Activated CD4-positive, alpha-beta T cell treated with anti-CD3 and anti-CD28 coated beads for 36 hours (primary cell): Measurements from ENCODE around the gene LCNL1. TPM values are rescaled to one million over a fixed set of nuclear protein-coding genes. Genes with fewer than 3 reads are reported as not detected.
A peak's percentile ranks its signal among the peaks of the same experiment; 100 is the strongest.

Experiments used
- ATAC-seq: fragments of 200-7000 bp; cut with Tn5 transposase; one replicate; pipeline ENCODE4 v1.10.0; 2021; ENCODE audit warnings: mild to moderate bottlenecking, moderate library complexity
- CTCF ChIA-PET: fragments of 350-600 bp; sonication (Branson Sonifier 250); formaldehyde crosslinking; loops from one replicate; lab custom pipeline; 2021; ENCODE audit warnings: antibody characterized with exemption; lab: Charles Lee
- POLR2A ChIA-PET: fragments of 350-600 bp; sonication (Branson Sonifier 250); formaldehyde crosslinking; loops from one replicate; lab custom pipeline; 2021; ENCODE audit warnings: antibody characterized with exemption, inconsistent platforms; lab: Charles Lee
- DNase-seq: peaks from one replicate; pipeline ENCODE4 v3.0.0-alpha.2; 2020
- H3K27ac Mint-ChIP-seq: one replicate; pipeline ENCODE4 v1.8.0; 2021; ENCODE audit warnings: mixed read lengths
- H3K27me3 Mint-ChIP-seq: one replicate; pipeline ENCODE4 v1.8.0; 2021; ENCODE audit warnings: mixed read lengths
- H3K36me3 Mint-ChIP-seq: one replicate; pipeline ENCODE4 v1.8.0; 2021; ENCODE audit warnings: low read depth, mixed read lengths
- H3K4me1 Mint-ChIP-seq: one replicate; pipeline ENCODE4 v1.8.0; 2021; ENCODE audit warnings: mixed read lengths
- H3K4me3 Mint-ChIP-seq: one replicate; pipeline ENCODE4 v1.8.0; 2021; ENCODE audit warnings: mild to moderate bottlenecking, moderate library complexity, mixed read lengths
- H3K9me3 Mint-ChIP-seq: one replicate; pipeline ENCODE4 v1.8.0; 2021; ENCODE audit warnings: low read depth, mixed read lengths
- intact Hi-C, 2 experiments: fragments of 100-400 bp; cut with DNase I in 1 of 2; cut with micrococcal nuclease in 1 of 2; formaldehyde crosslinking; loops; one replicate each; pipeline versions ENCODE4 v1.14.2 to v1.15.1; 2022 to 2024; cut with DNase I, micrococcal nuclease
- total RNA-seq, 2 experiments: library from RNA; stranded (reverse); gene quantifications; one replicate each; pipeline ENCODE4 v1.2.3, GENCODE V29; 2021

The LCNL1 gene
- total RNA-seq, 2 experiments from 2014 or later = not detected

DNA sequence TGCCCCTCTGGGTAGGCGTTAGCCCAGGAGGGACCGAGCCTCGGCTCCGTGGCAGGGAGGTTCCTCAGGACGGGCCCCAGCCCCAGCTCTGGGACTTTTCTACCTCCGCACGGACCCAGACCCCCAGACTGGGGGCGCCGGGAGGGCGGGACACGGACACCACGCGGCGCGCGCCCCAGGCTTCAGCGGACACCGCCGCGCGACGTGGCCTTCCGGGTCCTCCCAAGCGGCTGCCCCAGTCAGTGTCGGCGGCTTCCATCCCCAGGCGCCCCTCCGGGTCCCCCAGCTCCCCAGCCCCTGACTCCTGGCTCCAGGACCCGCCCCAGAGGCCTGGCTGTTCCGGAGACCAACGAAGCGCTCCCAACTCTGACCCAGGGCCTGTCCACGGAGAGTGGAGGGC is 3.1 kb downstream of the LCNL1 start:
- intact Hi-C loops = no loop called here
- DNase-seq = no peak
- Mint-ChIP-seq H3K9me3 (no peaks in the 10 kb centered on the region), H3K27ac (no peak overlapping the region), H3K4me3 (no peak overlapping the region), H3K27me3 (peaks cover 13% of the 10 kb centered on the region), H3K36me3 (no peaks in the 10 kb centered on the region), H3K4me1 (no peaks in the 10 kb centered on the region)
- ATAC-seq = no peak
- POLR2A ChIA-PET = no interaction called here
- CTCF ChIA-PET = no interaction called here

DNA sequence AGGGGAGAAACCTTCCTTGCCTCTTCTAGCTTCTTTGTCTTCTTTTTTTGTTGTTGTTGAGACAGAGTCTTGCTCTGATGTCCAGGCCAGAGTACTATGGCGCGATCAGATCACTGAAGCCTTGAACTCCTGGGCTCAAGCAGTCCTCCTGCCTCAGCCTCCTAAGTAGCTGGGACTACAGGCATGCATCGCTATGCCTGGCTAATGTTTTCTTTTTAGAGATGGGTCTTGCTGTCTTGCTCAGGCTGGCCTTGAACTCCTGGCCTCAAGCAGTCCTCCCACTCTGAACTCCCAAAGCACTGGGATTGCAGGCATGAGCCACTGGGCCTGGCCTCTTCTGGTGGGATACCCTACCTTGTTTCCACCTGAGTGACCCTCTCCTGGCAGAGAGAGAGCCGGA is 6.1 kb downstream of the LCNL1 start:
- intact Hi-C loops = no loop called here
- Mint-ChIP-seq H3K9me3 (no peaks in the 10 kb centered on the region), H3K4me3 (no peak overlapping the region), H3K36me3 (peaks cover 7% of the 10 kb centered on the region), H3K27ac (no peak overlapping the region), H3K27me3 (peaks cover 10% of the 10 kb centered on the region), H3K4me1 (peaks cover 11% of the 10 kb centered on the region)
- CTCF ChIA-PET = interaction anchor here (1.1 kb wide), 1 partner anchor 173 kb away, joined by 3 read pairs; no protein-coding TSS in a partner anchor
- DNase-seq = no peak
- POLR2A ChIA-PET = no interaction called here
- no peak for ATAC-seq

DNA sequence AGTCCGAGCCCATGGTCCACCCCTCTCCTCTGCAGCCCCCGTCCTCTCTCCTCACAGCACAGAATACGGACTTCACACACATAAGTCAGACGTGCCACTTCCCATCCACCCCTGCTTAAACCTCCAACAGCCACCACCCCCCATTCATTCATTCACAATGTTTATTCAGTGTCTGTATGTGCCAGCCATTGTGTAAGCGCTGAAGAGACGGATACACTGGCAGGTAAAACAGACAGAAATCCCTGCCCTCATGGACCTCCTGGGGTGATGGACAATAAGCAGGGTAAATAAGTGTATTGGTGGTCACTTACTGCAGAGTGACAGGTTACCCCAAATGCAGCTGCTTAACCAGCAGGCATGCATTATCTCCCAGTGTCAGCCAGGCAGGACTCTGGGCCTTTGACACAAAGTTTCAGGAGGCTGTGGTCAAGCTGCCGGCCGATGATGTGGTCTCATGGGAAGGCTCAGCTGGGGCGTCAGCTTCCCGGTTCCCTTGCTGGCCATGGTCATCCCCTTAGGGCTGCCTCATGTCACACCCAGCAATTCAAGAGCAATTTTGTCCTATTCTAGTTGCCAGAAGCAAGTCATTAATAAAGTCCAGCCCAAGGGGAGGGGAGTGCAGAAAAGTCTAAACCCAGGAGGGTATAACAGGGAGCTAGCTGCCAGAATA is 7.6 kb downstream of the LCNL1 start:
- ATAC-seq (no peak), DNase-seq (no peak)
- Mint-ChIP-seq H3K4me1 (peaks cover 13% of the 10 kb centered on the region), H3K27ac (no peak overlapping the region), H3K9me3 (no peaks in the 10 kb centered on the region), H3K27me3 (peaks cover 8% of the 10 kb centered on the region), H3K36me3 (peaks cover 10% of the 10 kb centered on the region), H3K4me3 (peak overlapping the region; percentile 1)
- ChIA-PET POLR2A (interaction anchor here (0.5 kb wide), 2 partner anchors 9 to 509 kb away, joined by 3 read pairs; no protein-coding TSS in a partner anchor), CTCF (interaction anchor here (3.2 kb wide), 1 partner anchor 12 kb away, joined by 15 read pairs; no protein-coding TSS in a partner anchor)
- intact Hi-C loops = loop anchor here in 1 of 2 experiments (5.0 kb wide), 1 partner anchor 38 kb away; the partner anchor contains the start of gene LCN12

DNA sequence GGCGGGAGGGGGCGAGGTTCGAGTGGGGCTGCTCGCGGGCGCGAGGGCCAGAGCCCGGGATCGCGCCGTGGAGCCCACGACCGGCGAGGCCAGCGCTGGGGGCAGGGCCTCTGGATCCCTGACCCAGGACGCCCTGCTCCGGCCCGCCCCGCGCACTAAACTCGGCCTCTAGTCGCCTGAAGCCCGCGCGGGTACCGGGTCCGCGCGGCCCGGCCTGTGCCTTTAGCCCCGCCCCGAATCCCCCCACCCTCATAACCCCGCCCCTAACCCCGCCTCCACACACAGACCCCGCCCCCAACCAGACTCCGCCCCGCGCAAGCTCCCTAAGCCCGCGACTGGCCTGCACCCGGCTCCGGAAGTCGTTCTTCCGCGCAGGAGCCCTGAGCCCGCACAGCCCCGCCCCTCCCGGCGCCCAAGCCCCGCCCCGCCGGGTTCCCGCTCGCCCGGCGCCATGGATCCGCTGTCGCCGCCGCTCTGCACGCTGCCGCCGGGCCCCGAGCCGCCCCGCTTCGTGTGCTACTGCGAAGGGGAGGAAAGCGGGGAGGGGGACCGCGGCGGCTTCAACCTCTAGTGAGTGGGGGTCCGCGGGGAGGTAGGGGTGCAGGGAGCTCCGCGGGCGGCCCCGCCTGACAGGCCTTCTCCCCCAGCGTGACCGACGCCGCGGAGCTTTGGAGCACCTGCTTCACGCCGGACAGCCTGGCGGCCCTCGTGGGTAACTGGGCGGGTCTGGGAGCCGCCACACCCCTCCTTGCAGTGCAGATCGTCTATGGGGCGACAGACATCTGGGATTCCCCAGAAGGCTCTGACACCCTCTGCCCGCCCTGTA is 9.4 kb downstream of the LCNL1 start, which contains the start of gene PAXX:
PAXX (plus strand) TSS at position 430 of the 826 bp plus-strand sequence; CDS start at position 452, 22 bp downstream.
- ATAC-seq (peak; percentile 95), DNase-seq (peak; percentile 98)
- H3K9me3 Mint-ChIP-seq = no peaks in the 10 kb centered on the region
- intact Hi-C loops = loop anchor here (1.0 to 5.0 kb wide), 18 partner anchors 14 to 747 kb away; partner anchors contain the start of genes TMEM141 (in 2 of the 2), DNLZ (in 1 of the 2), EDF1 (in 1 of the 2) and FBXW5 (in 1 of the 2)
- H3K4me3 Mint-ChIP-seq = peak within 1 kb of the TSS; percentile 81
- H3K27me3 Mint-ChIP-seq = peaks cover 4% of the 10 kb centered on the region
- peak within 1 kb of the TSS; percentile 70 for H3K27ac Mint-ChIP-seq
- POLR2A ChIA-PET = interaction anchor here (0.7 to 1.1 kb wide), 6 partner anchors 14 to 459 kb away, joined by 3 to 5 read pairs (median 3); partner anchors contain the start of gene MAN1B1
- CTCF ChIA-PET = interaction anchor here (0.6 to 3.2 kb wide), 7 partner anchors 14 to 150 kb away, joined by 3 to 15 read pairs (median 10); partner anchors contain the start of gene AJM1
- H3K4me1 Mint-ChIP-seq = peaks cover 22% of the 10 kb centered on the region
- H3K36me3 Mint-ChIP-seq = peaks cover 10% of the 10 kb centered on the region

DNA sequence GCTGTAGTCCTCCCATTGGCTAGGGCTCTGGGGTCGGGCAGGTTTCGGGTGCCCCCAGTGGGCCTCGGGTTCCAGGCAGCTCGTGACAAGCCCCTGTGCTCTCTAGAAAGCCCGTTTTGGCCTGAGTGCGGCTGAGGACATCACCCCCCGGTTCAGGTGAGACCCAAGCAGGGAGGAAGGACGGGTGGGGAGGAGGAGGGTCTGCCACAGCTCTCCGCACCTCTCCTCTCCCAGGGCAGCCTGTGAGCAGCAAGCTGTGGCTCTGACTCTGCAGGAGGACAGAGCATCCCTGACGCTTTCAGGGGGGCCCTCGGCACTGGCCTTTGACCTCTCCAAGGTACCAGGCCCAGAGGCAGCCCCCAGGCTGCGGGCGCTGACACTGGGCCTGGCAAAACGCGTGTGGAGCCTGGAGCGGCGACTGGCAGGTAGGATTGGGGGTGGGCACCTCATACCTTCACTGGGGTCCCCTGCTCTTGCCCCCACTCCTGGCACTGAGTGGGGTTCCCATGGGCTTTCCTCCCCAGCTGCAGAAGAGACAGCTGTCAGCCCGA is 10.1 kb downstream of the LCNL1 start:
- Mint-ChIP-seq H3K27me3 (peaks cover 6% of the 10 kb centered on the region), H3K36me3 (peaks cover 10% of the 10 kb centered on the region), H3K4me3 (peak overlapping the region; percentile 81), H3K9me3 (no peaks in the 10 kb centered on the region), H3K4me1 (peaks cover 26% of the 10 kb centered on the region), H3K27ac (peak overlapping the region; percentile 65)
- POLR2A ChIA-PET = interaction anchor here (0.7 to 1.0 kb wide), 2 partner anchors 94 to 120 kb away, joined by 3 to 5 read pairs; partner anchors contain the start of gene MAN1B1
- intact Hi-C loops = loop anchor here (1.0 to 5.0 kb wide), 18 partner anchors 15 to 748 kb away; partner anchors contain the start of genes TMEM141 (in 2 of the 2), DNLZ (in 1 of the 2), EDF1 (in 1 of the 2) and FBXW5 (in 1 of the 2)
- ATAC-seq (no peak), DNase-seq (no peak)
- CTCF ChIA-PET = interaction anchor here (0.6 to 3.2 kb wide), 11 partner anchors 14 to 202 kb away, joined by 3 to 15 read pairs (median 4); partner anchors contain the start of genes AJM1 and TMEM141

DNA sequence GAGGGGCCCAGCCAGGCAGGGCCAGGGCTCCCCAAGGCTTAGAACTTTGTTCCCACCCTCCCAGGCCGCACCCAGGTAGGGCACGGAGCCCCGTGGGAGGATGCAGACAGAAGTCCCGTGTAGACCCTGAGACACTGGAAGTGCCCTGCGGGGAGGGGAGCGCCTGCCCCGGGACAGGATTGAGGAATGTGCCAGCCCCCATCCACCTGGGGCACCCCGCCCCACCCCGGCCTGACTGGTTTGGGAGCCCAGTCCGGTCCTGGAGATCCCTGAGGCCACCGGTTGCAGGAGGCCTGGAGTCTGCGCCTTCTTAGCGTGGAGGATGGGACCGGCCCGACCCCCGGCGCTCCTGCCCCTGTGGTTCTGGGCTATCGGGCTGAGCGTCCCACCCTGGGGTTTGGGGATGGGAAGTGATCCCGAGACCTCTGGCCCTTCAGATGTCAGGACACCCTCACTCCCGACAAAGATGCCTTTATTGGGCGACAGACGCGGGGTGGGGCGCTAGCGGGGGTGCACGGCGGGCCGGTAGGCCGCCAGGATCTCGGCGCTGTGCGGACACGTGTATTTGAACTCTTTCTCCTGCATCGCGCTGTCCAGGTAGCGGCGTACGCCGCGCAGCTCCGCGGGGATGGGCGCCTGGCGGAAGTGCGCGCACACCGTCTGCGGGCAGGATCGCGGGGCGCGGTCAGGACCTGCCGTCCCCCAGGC is 11.5 kb downstream of the LCNL1 start:
- Mint-ChIP-seq H3K9me3 (no peaks in the 10 kb centered on the region), H3K36me3 (peaks cover 10% of the 10 kb centered on the region), H3K27me3 (peaks cover 6% of the 10 kb centered on the region), H3K4me1 (peaks cover 29% of the 10 kb centered on the region), H3K4me3 (no peak overlapping the region), H3K27ac (no peak overlapping the region)
- ChIA-PET POLR2A (interaction anchor here (0.6 kb wide), 1 partner anchor 30 kb away, joined by 3 read pairs; no protein-coding TSS in a partner anchor), CTCF (interaction anchor here (0.8 to 1.3 kb wide), 2 partner anchors 15 to 29 kb away, joined by 3 to 4 read pairs; no protein-coding TSS in a partner anchor)
- ATAC-seq = no peak
- DNase-seq = no peak
- intact Hi-C loops = loop anchor here in 1 of 2 experiments (5.0 kb wide), 1 partner anchor 42 kb away; the partner anchor contains the start of gene LCN12

DNA sequence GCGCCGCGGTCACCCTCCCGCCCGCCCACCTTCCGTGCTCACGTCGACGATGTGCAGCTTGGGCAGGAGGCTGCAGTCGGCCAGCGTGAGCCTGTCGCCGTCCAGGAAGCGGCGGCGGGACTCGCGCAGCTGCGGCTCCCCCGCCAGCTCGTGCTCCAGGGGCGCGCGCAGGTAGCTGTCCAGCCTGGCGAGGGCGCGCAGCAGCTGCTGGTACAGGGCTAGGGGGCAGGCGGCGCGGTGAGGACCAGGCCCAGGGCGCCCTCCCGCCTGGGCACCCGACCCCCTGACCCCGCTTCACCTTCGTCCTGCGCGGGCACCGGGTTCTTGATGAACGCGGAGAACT is 12.1 kb downstream of the LCNL1 start:
- H3K27ac Mint-ChIP-seq = no peak overlapping the region
- CTCF ChIA-PET = interaction anchor here (0.6 kb wide), 1 partner anchor 86 kb away, joined by 3 read pairs; no protein-coding TSS in a partner anchor

DNA sequence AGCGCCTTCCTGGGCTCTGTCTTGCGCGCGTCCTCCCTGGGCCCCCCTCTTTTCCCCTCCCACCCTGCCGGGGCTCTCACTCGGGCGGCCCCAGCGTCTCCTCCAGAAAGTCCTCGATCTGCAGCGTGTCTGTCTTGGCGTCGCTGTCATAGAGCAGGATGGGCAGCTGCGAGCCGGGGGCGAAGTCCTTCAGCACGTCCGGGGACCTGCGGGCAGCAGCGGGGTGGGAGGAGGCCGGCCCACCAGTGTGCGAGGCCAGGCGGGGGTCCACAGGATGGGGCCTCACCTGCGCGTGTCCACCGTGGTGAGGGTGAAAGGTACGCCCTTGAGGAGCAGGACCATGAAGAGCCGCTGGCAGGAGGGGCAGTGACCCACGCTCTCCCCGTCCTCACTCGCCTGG is 12.6 kb downstream of the LCNL1 start:
- H3K4me1 Mint-ChIP-seq = peaks cover 34% of the 10 kb centered on the region
- peaks cover 6% of the 10 kb centered on the region for H3K27me3 Mint-ChIP-seq
- intact Hi-C loops = no loop called here
- H3K36me3 Mint-ChIP-seq = peaks cover 10% of the 10 kb centered on the region
- ATAC-seq = no peak
- DNase-seq = no peak
- H3K27ac Mint-ChIP-seq = no peak overlapping the region
- POLR2A ChIA-PET = no interaction called here
- H3K4me3 Mint-ChIP-seq = no peak overlapping the region
- CTCF ChIA-PET = interaction anchor here (0.6 to 1.2 kb wide), 3 partner anchors 10 to 87 kb away, joined by 3 to 4 read pairs (median 3); no protein-coding TSS in a partner anchor
- no peaks in the 10 kb centered on the region for H3K9me3 Mint-ChIP-seq

More for the DNA sequence above, 12.1 kb downstream of the LCNL1 start:
- H3K4me1 Mint-ChIP-seq = peaks cover 29% of the 10 kb centered on the region
- H3K27me3 Mint-ChIP-seq = peaks cover 6% of the 10 kb centered on the region
- intact Hi-C loops = loop anchor here in 1 of 2 experiments (5.0 kb wide), 1 partner anchor 43 kb away; the partner anchor contains the start of gene LCN12
- ATAC-seq = no peak
- DNase-seq = no peak
- peaks cover 10% of the 10 kb centered on the region for H3K36me3 Mint-ChIP-seq
- no peaks in the 10 kb centered on the region for H3K9me3 Mint-ChIP-seq
- POLR2A ChIA-PET = no interaction called here
- H3K4me3 Mint-ChIP-seq = no peak overlapping the region

DNA sequence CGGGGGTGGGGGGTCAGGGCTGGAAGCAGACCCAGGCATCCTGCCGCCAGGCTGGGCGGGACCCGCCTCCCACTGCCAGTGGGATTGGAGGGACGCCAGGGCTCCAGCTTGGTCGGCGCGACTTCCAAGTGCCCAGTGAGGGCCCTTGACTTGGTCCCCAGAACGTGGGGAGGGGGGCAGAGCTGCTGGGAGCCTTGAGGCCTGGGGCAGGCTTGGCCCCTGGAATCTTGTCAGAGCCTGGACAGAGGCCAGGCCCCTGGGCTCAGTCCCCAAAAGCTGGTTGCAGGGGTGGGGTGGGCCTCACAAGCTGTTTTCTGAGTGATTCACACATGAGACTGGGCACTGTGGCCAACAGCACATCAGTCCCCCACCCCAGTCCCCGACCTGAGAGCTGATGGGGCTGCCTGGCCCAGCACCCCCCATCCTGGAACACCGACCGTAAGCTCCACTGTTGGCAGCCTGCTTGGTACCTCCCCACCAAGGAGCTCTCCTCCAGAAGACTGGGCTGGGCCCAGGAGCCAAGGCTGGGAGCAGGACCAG is 13.0 kb downstream of the LCNL1 start:
- no peak for DNase-seq
- Mint-ChIP-seq H3K27ac (no peak overlapping the region), H3K4me3 (no peak overlapping the region), H3K27me3 (peaks cover 6% of the 10 kb centered on the region), H3K4me1 (peaks cover 38% of the 10 kb centered on the region), H3K36me3 (peaks cover 10% of the 10 kb centered on the region), H3K9me3 (no peaks in the 10 kb centered on the region)
- ChIA-PET CTCF (interaction anchor here (0.6 to 1.2 kb wide), 6 partner anchors 11 to 427 kb away, joined by 3 to 5 read pairs (median 4); partner anchors contain the start of genes EXD3 and NPDC1), POLR2A (interaction anchor here (0.6 kb wide), 1 partner anchor 9 kb away, joined by 5 read pairs; no protein-coding TSS in a partner anchor)
- intact Hi-C loops = no loop called here
- no peak for ATAC-seq
